HAP-1 (cell line): Measurements from ENCODE around the gene NAA10.

Experiments
- DNase-seq, 2 experiments: peaks; one replicate each; pipeline ENCODE4 v3.0.0-alpha.2; 2016 to 2020; ENCODE audit warnings: low spot score in 2 of 2
- H3K27me3 ChIP-seq: fragments of 250-450 bp; sonication (Bioruptor Pico); 2 replicates; pipeline ENCODE4 v1.5.1; 2020; ENCODE audit warnings: low read depth, mild to moderate bottlenecking, moderate library complexity
- H3K36me3 ChIP-seq: fragments of 250-450 bp; sonication (Bioruptor Pico); replicated peaks from 2 replicates; pipeline ENCODE4 v1.5.1; 2020; ENCODE audit warnings: mild to moderate bottlenecking
- H3K4me1 ChIP-seq: fragments of 250-450 bp; sonication (Bioruptor Pico); 2 replicates; pipeline ENCODE4 v1.5.1; 2020; ENCODE audit warnings: mild to moderate bottlenecking
- H3K4me3 ChIP-seq: fragments of 250-450 bp; sonication (Bioruptor Pico); 2 replicates; pipeline ENCODE4 v1.5.1; 2020; ENCODE audit warnings: mild to moderate bottlenecking, moderate library complexity
- H3K9me3 ChIP-seq: fragments of 250-450 bp; sonication (Bioruptor Pico); 2 replicates; pipeline ENCODE4 v1.5.1; 2020; ENCODE audit warnings: mild to moderate bottlenecking, moderate library complexity
- in situ Hi-C: fragments of 300-500 bp; cut with MboI; formaldehyde crosslinking; loops from 3 replicates; pipeline ENCODE4 v1.14.3; 2020; ENCODE audit warnings: low sequenced_read_pairs, inconsistent platforms, mixed read lengths

The NAA10 gene

DNA sequence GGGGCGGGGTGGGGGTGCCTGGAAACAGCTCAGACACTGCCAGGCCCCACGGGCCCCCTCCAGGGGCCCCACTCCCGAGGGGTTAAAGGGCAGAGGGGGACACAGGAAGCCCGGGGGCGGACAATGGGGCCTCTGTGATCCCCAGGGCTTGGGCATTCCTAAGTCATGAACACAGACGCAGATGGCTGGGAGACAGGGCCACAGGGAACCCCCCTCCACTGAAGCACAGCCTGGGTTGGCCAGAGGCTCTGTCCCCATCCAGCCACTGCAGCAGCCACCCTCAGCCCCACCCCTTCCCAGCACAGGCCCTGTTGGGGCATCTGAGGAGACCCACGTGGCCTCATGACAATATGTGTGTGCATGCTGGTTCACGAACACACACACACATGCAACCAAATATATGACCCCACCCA lies 52.7 kb downstream of the NAA10 start:
- Histone ChIP-seq H3K4me1 (peaks cover 5% of the 10 kb centered on the region; the same call in 1 of the 2 replicates), H3K4me3 (no peak overlapping the region), H3K27me3 (peaks cover 22% of the 10 kb centered on the region), H3K9me3 (no peaks in the 10 kb centered on the region), H3K36me3 (no peaks in the 10 kb centered on the region)
- no peak for DNase-seq
- in situ Hi-C loops, result no loop called here

DNA sequence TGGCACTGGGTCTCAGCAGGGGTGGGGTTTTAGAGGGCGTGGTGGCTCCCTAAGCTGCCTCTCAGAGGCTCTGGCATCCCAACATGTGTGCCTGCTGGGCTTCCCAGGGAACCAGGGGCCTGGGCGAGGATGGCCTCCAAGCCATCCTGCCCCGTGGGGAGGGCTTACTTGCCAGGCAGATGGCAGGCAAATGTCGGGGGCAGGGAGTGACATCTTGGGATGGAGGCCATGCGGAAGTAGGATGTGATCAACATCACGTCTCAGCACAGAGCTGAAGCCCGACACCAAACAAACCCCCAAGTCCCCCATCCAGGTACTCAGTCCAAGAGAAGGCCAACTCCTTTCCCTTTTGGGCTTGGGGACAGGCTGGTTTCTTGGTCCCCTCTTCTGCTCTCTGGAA lies 53.6 kb downstream of the NAA10 start:
- Histone ChIP-seq H3K27me3 (peaks cover 15% of the 10 kb centered on the region), H3K9me3 (no peaks in the 10 kb centered on the region), H3K36me3 (no peaks in the 10 kb centered on the region), H3K4me1 (peaks cover 5% of the 10 kb centered on the region; the same call in 1 of the 2 replicates), H3K4me3 (no peak overlapping the region)
- in situ Hi-C loops, result no loop called here
- no peak for DNase-seq

DNA sequence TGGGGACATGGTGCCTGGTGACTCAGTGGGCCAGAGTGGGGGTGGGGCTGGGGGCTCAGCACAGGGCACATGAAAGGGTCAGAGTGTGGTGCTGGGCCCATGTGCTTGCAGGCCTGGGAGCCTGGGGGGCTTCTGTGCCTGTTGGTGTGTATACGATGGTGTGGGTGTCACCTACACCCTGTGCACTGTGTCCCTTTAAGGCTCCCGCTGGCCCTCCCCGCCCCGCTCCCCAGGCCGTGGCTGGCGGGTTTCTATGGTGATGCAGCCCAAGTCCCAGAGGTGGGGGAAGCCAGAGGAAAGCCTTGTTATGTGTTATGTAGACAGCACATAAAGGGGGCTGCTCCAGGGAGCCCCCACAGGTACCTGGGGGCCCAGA lies 54.4 kb downstream of the NAA10 start:
- in situ Hi-C loops, result no loop called here
- H3K36me3 ChIP-seq, result no peaks in the 10 kb centered on the region
- H3K4me3 ChIP-seq, result no peak overlapping the region
- H3K27me3 ChIP-seq, result peaks cover 13% of the 10 kb centered on the region
- no peaks in the 10 kb centered on the region for H3K9me3 ChIP-seq
- peaks cover 4% of the 10 kb centered on the region; the same call in 1 of the 2 replicates for H3K4me1 ChIP-seq
- DNase-seq, result no peak

DNA sequence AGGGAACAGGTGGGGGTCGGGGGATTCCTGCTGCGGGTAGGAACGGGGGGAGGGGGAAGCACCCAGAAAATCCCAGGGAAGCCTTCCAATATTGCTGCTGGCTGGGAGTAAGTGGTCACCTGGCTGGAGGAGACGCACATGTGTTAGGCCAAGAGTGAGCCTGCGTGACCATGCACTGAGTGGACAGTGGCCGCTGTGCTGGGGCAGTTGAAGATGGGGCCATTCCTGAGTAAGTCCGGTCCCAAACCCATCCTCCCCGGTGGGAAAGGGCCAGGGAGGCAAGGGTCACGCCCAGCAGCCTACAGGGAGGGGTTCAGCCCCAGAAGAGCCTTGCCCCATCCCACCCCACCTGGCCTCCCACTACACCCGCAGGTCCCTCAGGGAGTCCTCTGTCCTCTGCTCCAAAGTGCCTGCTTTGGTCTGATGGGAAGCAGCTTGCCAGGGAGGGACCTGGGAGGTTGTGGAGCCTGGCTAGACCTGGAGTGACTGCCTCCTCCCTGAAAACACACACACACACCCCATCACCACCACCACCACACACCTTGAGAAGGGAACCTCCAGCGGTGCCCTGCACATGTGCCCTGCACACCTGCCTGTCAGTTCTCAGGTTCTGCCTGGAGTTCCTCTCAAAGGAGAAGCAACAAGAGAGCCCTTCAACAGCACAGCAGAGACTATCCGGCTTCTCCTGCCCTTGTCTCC lies 54.9 kb downstream of the NAA10 start:
- no peaks in the 10 kb centered on the region for H3K4me1 ChIP-seq
- H3K9me3 ChIP-seq, result no peaks in the 10 kb centered on the region
- in situ Hi-C loops, result no loop called here
- peaks cover 8% of the 10 kb centered on the region for H3K27me3 ChIP-seq
- H3K4me3 ChIP-seq, result no peak overlapping the region
- no peaks in the 10 kb centered on the region for H3K36me3 ChIP-seq
- no peak for DNase-seq
